ENCODE measurements around the gene VAMP8. TPM values are rescaled to one million over a fixed set of nuclear protein-coding genes. Genes with fewer than 3 reads are reported as not detected.

VAMP8 gene
- total and polyA plus RNA-seq, 2 experiments from 2014 or later: 1.2 to 1.7 TPM

DNA sequence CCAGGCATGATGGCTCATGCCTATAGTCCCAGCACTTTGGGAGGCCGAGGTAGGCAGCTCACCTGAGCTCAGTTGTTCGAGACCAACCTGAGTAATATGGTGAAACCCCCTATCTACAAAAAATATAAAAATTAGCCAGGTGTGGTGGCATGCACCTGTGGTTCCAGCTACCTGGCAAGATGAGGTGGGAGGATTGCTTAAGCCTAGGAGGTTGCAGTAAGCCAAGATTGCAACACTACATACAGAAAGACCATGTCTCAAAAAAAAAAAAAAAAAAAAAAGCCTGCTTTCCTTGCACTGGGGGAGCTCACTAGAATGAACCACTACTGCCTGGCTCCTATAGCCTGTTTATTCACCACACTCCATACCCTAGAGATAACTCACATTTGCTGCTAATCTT, 45.8 kb upstream of the VAMP8 start:
- in situ Hi-C loops (cut with MboI): no loop called here
- Histone ChIP-seq H2AFZ (no peak overlapping the region), H3K27ac (no peak overlapping the region), H4K20me1 (ENCODE audit: insufficient read depth) (no peaks in the 10 kb centered on the region), H3K36me3 (ENCODE audit: low read depth) (no peaks in the 10 kb centered on the region), H3K79me2 (ENCODE audit: insufficient read depth) (no peaks in the 10 kb centered on the region), H3K27me3 (replicated peaks; ENCODE audit: insufficient read depth) (no peaks in the 10 kb centered on the region), H3K9me2 (ENCODE audit: insufficient read depth) (no peaks in the 10 kb centered on the region), H3K9ac (no peak overlapping the region), H3K4me1 (ENCODE audit: insufficient read depth) (peaks cover 5% of the 10 kb centered on the region), H3K9me3 (ENCODE audit: low read depth) (no peaks in the 10 kb centered on the region), H3K4me2 (ENCODE audit: unreplicated experiment) (no peak overlapping the region), H3F3A (ENCODE audit: insufficient read depth) (peaks cover 4% of the 10 kb centered on the region), H3K4me3 (no peak overlapping the region)
- TF ChIP-seq EZH2 (IDR thresholded peaks at IDR 0.05; ENCODE audit: insufficient read depth, poor library complexity, severe bottlenecking): no peak
- TF ChIP-seq EZH2phosphoT487 (IDR thresholded peaks at IDR 0.05; ENCODE audit: insufficient read depth, low read depth): no peak
- no peak for DNase-seq
- 69 to 76% methylated on average over 2 of the region's 2 CpGs for WGBS, 2 experiments (ENCODE audit: low coverage in 1 of 2, low lambda C conversion rate in 2 of 2, missing lambda C conversion rate in 2 of 2)

DNA sequence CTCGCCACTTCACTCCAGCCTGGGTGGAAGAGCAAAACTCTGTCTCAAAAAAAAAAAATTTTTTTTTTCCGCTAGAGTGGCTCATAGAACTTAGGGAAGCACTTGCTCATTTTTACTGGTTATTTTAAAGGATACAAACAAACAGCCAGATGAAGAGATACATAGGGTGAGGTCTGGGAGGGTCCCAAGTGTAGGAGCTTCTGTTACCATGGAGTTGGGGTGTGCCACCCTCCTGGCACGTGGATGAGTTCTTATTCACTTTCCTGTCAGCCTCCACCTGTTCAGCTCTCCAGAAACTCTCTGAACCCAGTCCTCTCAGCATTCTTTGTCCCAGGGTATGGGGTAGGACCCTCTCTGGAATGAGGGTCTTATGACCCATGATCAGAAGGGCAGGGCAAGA, 43.3 kb upstream of the VAMP8 start:
- Histone ChIP-seq H3K9me3 (ENCODE audit: low read depth) (no peaks in the 10 kb centered on the region), H3F3A (ENCODE audit: insufficient read depth) (peaks cover 15% of the 10 kb centered on the region), H3K36me3 (ENCODE audit: low read depth) (no peaks in the 10 kb centered on the region), H3K4me3 (no peak overlapping the region), H3K4me2 (ENCODE audit: unreplicated experiment) (no peak overlapping the region), H3K79me2 (ENCODE audit: insufficient read depth) (peaks cover 18% of the 10 kb centered on the region), H3K4me1 (ENCODE audit: insufficient read depth) (peaks cover 16% of the 10 kb centered on the region), H3K9me2 (ENCODE audit: insufficient read depth) (no peaks in the 10 kb centered on the region), H3K27ac (no peak overlapping the region), H3K27me3 (replicated peaks; ENCODE audit: insufficient read depth) (no peaks in the 10 kb centered on the region), H2AFZ (no peak overlapping the region), H4K20me1 (ENCODE audit: insufficient read depth) (no peaks in the 10 kb centered on the region), H3K9ac (no peak overlapping the region)
- no peak for DNase-seq
- WGBS, 2 experiments (ENCODE audit: low coverage in 1 of 2, low lambda C conversion rate in 2 of 2, missing lambda C conversion rate in 2 of 2): 94 to 98% methylated on average over 3 of the region's 3 CpGs
- in situ Hi-C loops (cut with MboI): no loop called here
- no peak for TF ChIP-seq EZH2 (IDR thresholded peaks at IDR 0.05; ENCODE audit: insufficient read depth, poor library complexity, severe bottlenecking)

DNA sequence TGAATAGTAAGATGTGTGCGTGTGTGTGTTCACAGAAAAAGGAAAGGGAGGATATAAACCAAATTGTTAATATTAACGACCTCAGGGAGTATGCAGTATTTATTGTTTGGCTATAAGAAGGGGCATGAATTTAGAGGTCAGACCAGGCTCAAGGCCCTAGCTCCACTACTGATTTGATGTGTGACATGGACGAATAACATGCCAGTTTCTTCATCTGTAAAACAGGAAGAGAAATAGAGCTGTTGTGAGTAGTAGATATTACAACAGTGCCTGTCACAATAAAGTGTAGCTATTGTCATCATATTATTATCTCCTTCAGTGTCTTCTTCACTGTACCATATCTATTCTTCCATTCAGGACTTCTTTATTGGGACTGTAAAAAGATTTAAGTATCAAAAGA, 42.5 kb upstream of the VAMP8 start:
- Histone ChIP-seq H3K9me2 (ENCODE audit: insufficient read depth) (no peaks in the 10 kb centered on the region), H3K4me1 (ENCODE audit: insufficient read depth) (peaks cover 16% of the 10 kb centered on the region), H3K27ac (no peak overlapping the region), H3K36me3 (ENCODE audit: low read depth) (no peaks in the 10 kb centered on the region), H2AFZ (no peak overlapping the region), H3K79me2 (ENCODE audit: insufficient read depth) (peaks cover 26% of the 10 kb centered on the region), H3K4me2 (ENCODE audit: unreplicated experiment) (no peak overlapping the region), H3K9me3 (ENCODE audit: low read depth) (no peaks in the 10 kb centered on the region), H3F3A (ENCODE audit: insufficient read depth) (peaks cover 18% of the 10 kb centered on the region), H3K4me3 (no peak overlapping the region), H3K27me3 (replicated peaks; ENCODE audit: insufficient read depth) (no peaks in the 10 kb centered on the region), H3K9ac (no peak overlapping the region), H4K20me1 (ENCODE audit: insufficient read depth) (peaks cover under 1% of the 10 kb centered on the region)
- DNase-seq: no peak
- in situ Hi-C loops (cut with MboI): no loop called here
- TF ChIP-seq EZH2 (IDR thresholded peaks at IDR 0.05; ENCODE audit: insufficient read depth, poor library complexity, severe bottlenecking) (no peak), EZH2phosphoT487 (IDR thresholded peaks at IDR 0.05; ENCODE audit: insufficient read depth, low read depth) (no peak)
- 83 to 86% methylated on average over 3 of the region's 3 CpGs for WGBS, 2 experiments (ENCODE audit: low coverage in 1 of 2, low lambda C conversion rate in 2 of 2, missing lambda C conversion rate in 2 of 2)

DNA sequence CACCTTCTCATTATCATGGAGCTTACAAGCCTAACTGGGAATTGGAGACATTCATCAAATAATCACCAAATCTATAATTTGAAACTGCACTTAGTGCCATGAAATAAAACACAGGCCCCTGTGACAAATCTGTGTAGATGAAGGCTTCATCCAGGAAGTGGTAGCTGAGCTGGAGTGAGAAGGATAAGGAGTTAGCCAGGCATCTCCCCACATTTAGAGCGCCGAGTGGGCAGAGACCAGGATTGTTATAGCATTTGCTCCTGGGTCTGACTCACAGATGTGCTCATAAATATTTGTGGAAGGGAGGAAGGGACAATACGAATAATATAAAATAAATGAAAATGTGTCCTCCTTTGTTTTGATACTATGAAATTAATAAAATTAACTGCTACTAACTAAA, 40.9 kb upstream of the VAMP8 start:
- Histone ChIP-seq H3K9me2 (ENCODE audit: insufficient read depth) (no peaks in the 10 kb centered on the region), H3K4me2 (ENCODE audit: unreplicated experiment) (peak overlapping the region; percentile 100), H4K20me1 (ENCODE audit: insufficient read depth) (peaks cover 17% of the 10 kb centered on the region), H2AFZ (peak overlapping the region; percentile 66), H3K9ac (peak overlapping the region; percentile 98; the same call in 1 of the 2 replicates), H3K27me3 (replicated peaks; ENCODE audit: insufficient read depth) (no peaks in the 10 kb centered on the region), H3K27ac (peak overlapping the region; percentile 95), H3K79me2 (ENCODE audit: insufficient read depth) (peaks cover 42% of the 10 kb centered on the region), H3K4me1 (ENCODE audit: insufficient read depth) (peaks cover 16% of the 10 kb centered on the region), H3F3A (ENCODE audit: insufficient read depth) (peaks cover 34% of the 10 kb centered on the region), H3K4me3 (peak overlapping the region; percentile 92), H3K9me3 (ENCODE audit: low read depth) (no peaks in the 10 kb centered on the region), H3K36me3 (ENCODE audit: low read depth) (peaks cover 11% of the 10 kb centered on the region)
- in situ Hi-C loops (cut with MboI): no loop called here
- TF ChIP-seq EZH2phosphoT487 (IDR thresholded peaks at IDR 0.05; ENCODE audit: insufficient read depth, low read depth) (no peak), EZH2 (IDR thresholded peaks at IDR 0.05; ENCODE audit: insufficient read depth, poor library complexity, severe bottlenecking) (no peak)
- DNase-seq: peak; percentile 93
- WGBS, 2 experiments (ENCODE audit: low coverage in 1 of 2, low lambda C conversion rate in 2 of 2, missing lambda C conversion rate in 2 of 2): 23 to 29% methylated on average over 3 of the region's 3 CpGs

All from GM23248 (cell line).